ENCODE results near the gene ENTPD1. TPM values are rescaled to one million over a fixed set of nuclear protein-coding genes. Genes with fewer than 3 reads are reported as not detected.

The ENTPD1 gene
- polyA plus RNA-seq, 6 donors from 2014 or later, result 39.0 to 59.2 (median 48.9) TPM

DNA sequence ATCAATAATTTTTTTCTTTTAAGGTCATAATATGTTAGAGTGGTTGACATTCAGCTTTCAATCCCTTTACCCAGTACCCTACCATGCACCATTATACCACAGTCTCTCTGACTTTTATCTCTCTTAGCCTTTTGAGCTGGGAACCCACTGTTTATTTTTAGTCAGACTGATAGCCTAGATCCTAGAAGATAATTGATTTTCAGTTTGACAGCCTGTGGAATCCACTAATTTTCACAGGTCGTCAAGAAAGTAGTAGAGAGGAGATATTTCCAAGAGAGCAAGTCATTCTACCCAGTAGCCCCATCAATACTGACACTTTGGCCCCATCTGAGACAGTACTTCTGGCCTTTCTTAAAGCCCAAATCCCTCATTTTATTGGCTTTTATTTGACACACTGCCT is 84.7 kb downstream of the ENTPD1 start:
- Mint-ChIP-seq H3K4me1 (peaks cover 42 to 65% (median 60%) of the 10 kb centered on the region in 3 donors), H3K27ac (peak overlapping the region; percentile 51 to 99 (median 97)), H3K27me3 (no peaks in the 10 kb centered on the region), H3K4me3 (peak overlapping the region in 5 of 8 donors; percentile 16 to 71 (median 59)), H3K36me3 (peaks cover 0 to 9% of the 10 kb centered on the region in 2 donors), H3K9me3 (no peaks in the 10 kb centered on the region)
- DNase-seq (no peak), ATAC-seq (ENCODE audit: low read depth in 2 of 2) (no peak)

DNA sequence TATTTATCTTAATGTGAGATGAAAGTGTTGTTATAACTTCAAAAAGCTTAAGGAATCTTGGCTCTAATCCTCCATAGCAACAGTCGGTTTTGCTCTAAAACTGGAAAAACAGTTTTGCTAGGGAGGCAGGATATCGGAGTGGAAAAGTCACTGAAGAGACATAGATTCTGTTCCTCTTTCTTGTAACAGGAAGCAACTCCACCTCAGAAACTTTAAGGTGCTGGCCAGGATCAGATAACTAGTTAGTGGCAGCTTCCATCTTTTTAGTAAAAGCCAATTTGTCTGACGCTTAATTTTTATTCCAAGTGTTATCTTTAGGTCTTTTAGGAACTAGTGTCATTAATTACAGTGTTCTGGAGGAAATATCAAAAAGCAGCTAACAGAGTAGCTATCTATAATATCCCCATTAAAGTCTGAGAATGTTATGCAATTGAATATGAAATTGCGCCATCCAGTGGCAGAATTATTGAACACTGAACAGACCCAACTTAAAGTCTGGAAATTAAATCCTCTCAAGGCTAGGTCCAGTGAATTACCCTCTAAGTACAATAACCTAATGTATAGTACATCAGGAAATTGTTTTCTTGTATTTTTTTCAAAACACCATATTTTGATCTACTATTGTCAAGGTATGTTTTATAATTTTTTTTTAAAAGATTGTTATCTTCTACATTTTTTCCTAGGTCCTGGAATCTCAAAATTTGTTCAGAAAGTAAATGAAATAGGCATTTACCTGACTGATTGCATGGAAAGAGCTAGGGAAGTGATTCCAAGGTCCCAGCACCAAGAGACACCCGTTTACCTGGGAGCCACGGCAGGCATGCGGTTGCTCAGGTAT is 85.9 kb downstream of the ENTPD1 start:
- Mint-ChIP-seq H3K27ac (peak overlapping the region; percentile 89 to 99 (median 97)), H3K4me1 (peaks cover 37 to 54% (median 48%) of the 10 kb centered on the region in 3 donors), H3K9me3 (no peaks in the 10 kb centered on the region), H3K36me3 (peaks cover 0 to 9% of the 10 kb centered on the region in 2 donors), H3K27me3 (no peaks in the 10 kb centered on the region), H3K4me3 (peak overlapping the region; percentile 63 to 85 (median 75))
- DNase-seq, result peak; percentile 69
- peak; percentile 62 to 66 for ATAC-seq (ENCODE audit: low read depth in 2 of 2)

DNA sequence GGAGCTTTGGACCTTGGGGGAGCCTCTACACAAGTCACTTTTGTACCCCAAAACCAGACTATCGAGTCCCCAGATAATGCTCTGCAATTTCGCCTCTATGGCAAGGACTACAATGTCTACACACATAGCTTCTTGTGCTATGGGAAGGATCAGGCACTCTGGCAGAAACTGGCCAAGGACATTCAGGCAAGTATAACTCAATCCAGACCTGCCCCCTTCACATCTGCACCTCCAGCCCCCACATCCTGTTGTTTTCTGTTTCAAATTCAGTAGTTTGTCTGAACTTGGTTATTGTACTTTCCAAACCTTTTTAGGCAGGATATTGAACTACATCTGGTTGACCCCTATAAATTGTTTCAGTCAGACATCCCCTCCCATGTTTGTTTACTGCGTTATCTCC is 89.4 kb downstream of the ENTPD1 start:
- Mint-ChIP-seq H3K4me1 (peaks cover 10 to 20% (median 15%) of the 10 kb centered on the region in 3 donors), H3K27me3 (no peaks in the 10 kb centered on the region), H3K36me3 (peaks cover 17 to 23% of the 10 kb centered on the region in 2 donors), H3K27ac (peak overlapping the region in 2 of 6 donors; percentile 1 to 13), H3K9me3 (no peaks in the 10 kb centered on the region), H3K4me3 (no peak overlapping the region)
- ATAC-seq (ENCODE audit: low read depth in 2 of 2) (no peak), DNase-seq (no peak)

DNA sequence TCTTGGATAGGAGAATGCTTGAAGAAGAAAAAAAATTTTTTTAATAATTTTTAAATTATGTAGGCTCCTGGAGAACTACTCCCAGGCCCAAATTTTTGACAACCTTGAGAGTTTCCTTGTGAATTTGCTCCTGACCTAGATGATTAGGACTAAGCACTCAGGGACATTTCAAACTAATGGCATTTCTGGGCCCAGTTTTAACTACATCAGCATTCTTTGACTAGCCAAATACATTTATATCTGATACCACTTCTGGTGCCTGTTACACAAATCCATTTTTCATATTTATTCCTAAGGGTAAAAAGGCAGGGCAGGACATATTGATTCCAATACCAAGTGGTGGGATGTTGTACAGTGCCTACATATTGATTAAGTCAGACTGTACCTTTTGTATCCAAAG is 91.0 kb downstream of the ENTPD1 start:
- DNase-seq (no peak), ATAC-seq (ENCODE audit: low read depth in 2 of 2) (no peak)
- no peak overlapping the region for H3K27ac Mint-ChIP-seq
- peaks cover 23% of the 10 kb centered on the region in 2 donors for H3K36me3 Mint-ChIP-seq
- no peaks in the 10 kb centered on the region for H3K9me3 Mint-ChIP-seq
- H3K4me1 Mint-ChIP-seq, result peaks cover under 1 to 4% (median 4%) of the 10 kb centered on the region in 3 donors
- H3K27me3 Mint-ChIP-seq, result no peaks in the 10 kb centered on the region
- H3K4me3 Mint-ChIP-seq, result no peak overlapping the region

DNA sequence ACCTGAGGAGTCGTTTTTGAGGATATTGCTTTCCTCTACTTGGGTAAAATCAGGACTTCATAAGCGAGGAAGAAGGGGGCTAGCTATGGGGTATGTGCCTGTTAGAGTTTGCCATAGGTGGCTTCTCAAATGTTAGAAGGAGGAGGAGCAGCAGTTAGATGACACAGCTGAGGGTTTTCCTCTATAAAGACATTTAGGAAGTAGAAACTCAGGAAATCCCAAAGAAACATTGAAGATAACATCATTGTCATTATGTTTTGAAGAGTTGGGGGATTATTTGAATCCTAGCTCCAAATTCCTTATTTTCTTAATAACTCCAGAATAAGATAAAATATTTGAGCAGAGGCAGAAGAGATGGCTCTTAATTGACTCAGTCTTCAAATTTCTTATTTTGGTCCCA is 92.9 kb downstream of the ENTPD1 start:
- H3K4me3 Mint-ChIP-seq, result no peak overlapping the region

DNA sequence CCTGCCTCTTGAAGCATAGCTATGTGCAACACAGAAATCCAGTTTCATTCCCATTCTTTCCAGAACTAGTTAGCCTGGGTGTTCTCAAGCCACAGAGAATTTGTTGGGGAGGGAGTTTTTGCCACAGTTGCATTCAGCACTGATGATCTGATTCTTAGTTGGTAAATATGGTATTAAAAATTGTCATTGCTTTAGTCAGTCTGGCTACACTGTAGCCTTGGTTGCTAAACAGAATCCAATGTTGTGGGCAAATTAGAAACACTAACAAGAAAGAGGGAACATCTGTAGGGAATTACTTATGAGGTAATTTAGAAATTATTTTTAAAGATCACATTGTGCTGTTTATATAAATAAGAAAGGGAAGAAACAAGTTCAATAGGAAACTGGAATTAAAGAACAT is 94.8 kb downstream of the ENTPD1 start:
- Mint-ChIP-seq H3K9me3 (no peaks in the 10 kb centered on the region), H3K27ac (no peak overlapping the region), H3K36me3 (peaks cover 14 to 23% of the 10 kb centered on the region in 2 donors), H3K4me3 (no peak overlapping the region), H3K4me1 (peaks cover 0 to 4% (median 0%) of the 10 kb centered on the region in 3 donors), H3K27me3 (no peaks in the 10 kb centered on the region)
- ATAC-seq (ENCODE audit: low read depth in 2 of 2) (no peak), DNase-seq (no peak)

More for the DNA sequence above, 92.9 kb downstream of the ENTPD1 start:
- H3K9me3 Mint-ChIP-seq, result no peaks in the 10 kb centered on the region
- ATAC-seq (ENCODE audit: low read depth in 2 of 2) (no peak), DNase-seq (no peak)
- H3K4me1 Mint-ChIP-seq, result peaks cover 0 to 4% (median 0%) of the 10 kb centered on the region in 3 donors
- no peaks in the 10 kb centered on the region for H3K27me3 Mint-ChIP-seq
- peaks cover 15 to 23% of the 10 kb centered on the region in 2 donors for H3K36me3 Mint-ChIP-seq
- no peak overlapping the region for H3K27ac Mint-ChIP-seq

DNA sequence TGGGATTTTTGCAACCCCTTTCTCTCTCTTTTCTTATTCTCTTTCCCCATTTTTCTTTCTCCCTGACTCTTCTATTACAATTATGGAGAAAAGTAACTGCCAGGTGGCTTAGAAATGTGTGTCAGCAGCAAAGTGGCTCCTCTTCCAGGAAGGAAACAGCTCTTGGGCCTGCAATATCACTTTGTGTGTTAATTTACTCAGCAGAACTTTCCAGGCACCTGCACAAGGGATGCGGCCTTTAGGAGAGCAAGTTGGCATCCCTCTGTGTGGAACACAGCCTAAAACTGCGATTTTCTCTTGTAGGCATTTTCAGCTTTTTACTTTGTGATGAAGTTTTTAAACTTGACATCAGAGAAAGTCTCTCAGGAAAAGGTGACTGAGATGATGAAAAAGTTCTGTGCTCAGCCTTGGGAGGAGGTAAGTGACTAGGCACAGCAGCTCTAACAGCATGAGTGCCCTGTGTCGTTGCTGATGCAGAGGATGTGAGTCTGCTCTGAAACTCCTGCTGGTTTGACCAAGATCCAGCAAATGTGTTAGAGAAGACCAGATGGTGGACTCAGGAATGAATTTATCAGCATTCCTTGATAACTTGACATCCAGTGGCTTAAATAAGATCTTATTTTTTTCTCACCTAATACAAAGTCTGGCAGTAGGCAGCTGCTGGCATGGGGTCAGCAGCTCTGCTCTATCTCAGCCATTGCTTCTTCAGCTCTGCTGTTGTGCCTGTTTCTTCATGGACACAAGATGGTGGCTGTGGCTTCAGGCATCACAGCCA is 104.4 kb downstream of the ENTPD1 start:
- Mint-ChIP-seq H3K27me3 (no peaks in the 10 kb centered on the region), H3K9me3 (no peaks in the 10 kb centered on the region), H3K4me3 (no peak overlapping the region), H3K27ac (peak overlapping the region in 2 of 6 donors; percentile 29 to 87), H3K36me3 (peaks cover 6 to 11% of the 10 kb centered on the region in 2 donors), H3K4me1 (peaks cover 5 to 17% (median 16%) of the 10 kb centered on the region in 3 donors)
- no peak for ATAC-seq (ENCODE audit: low read depth in 2 of 2)
- DNase-seq, result no peak

DNA sequence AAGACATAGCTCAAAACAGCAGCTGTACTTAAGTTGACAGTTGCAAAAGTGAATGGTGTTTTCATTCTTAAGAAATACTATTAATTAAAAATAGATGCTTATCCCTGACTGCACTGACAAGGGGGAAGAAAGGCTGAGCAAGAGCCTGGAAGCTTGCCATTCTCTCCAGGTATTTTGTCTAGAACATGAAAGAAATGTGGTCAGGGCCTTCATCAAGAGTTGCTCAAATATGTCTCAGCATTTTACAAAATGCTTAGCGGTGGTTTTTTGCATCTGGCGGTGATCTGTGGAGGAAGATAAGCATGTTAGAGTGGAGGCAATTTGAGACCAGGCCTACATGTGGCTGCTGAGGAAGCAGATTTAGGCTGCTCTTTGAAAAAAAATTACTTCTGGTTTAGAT is 105.4 kb downstream of the ENTPD1 start:
- Mint-ChIP-seq H3K4me3 (no peak overlapping the region), H3K27ac (peak overlapping the region in 1 of 6 donors; percentile 71), H3K9me3 (no peaks in the 10 kb centered on the region), H3K4me1 (peaks cover 13 to 28% (median 24%) of the 10 kb centered on the region in 3 donors), H3K27me3 (no peaks in the 10 kb centered on the region), H3K36me3 (peaks cover 3 to 18% of the 10 kb centered on the region in 2 donors)
- DNase-seq (no peak), ATAC-seq (ENCODE audit: low read depth in 2 of 2) (no peak)

DNA sequence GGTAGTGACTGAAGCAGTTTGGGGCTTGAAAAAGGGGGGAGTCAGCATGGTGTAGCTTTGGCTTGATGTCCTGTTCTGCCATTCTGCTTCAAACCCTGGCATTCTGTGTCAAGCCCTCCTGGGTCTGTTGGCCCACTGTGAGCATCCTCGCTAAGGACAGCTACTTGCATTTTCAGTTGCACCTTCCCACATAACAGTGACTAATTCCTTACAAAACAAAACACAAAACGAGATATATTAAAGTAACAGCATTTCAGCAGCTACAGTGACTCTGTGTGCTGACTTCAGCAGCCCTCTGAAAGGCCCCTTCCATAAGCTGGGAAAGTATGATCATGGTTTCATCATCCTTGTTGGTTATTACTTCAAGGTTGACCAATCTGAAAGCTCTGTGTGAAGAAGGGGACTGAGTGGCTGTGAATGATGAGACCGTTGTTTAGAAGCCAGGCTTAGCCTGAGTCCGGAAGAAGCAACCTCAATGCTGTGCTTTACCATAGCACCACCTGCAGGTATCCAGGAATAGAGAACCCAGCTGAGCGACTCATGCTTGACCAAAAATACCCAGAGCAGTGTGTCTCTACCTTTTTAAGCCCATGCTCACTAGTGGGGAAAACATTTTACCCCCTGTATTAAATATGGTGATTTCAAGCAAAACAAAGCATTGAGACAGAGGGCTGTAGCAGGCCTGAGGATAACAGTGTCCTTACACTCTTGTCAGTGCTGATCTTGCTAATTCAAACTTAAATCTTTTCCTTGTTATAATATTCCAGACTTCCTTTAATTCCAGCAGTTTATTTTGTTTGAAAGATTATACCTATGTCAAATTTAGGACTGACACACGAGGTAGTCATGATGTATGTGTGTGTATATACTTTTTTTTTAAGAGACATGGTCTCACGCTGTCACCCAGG is 109.2 kb downstream of the ENTPD1 start:
- H3K27me3 Mint-ChIP-seq, result no peaks in the 10 kb centered on the region
- H3K27ac Mint-ChIP-seq, result peak overlapping the region; percentile 18 to 91 (median 84)
- peaks cover 15 to 18% of the 10 kb centered on the region in 2 donors for H3K36me3 Mint-ChIP-seq
- peak overlapping the region in 1 of 8 donors; percentile 56 for H3K4me3 Mint-ChIP-seq
- H3K4me1 Mint-ChIP-seq, result peaks cover 13 to 28% (median 19%) of the 10 kb centered on the region in 3 donors
- peak; percentile 99 for ATAC-seq (ENCODE audit: low read depth in 2 of 2)
- H3K9me3 Mint-ChIP-seq, result no peaks in the 10 kb centered on the region
- peak; percentile 62 for DNase-seq

DNA sequence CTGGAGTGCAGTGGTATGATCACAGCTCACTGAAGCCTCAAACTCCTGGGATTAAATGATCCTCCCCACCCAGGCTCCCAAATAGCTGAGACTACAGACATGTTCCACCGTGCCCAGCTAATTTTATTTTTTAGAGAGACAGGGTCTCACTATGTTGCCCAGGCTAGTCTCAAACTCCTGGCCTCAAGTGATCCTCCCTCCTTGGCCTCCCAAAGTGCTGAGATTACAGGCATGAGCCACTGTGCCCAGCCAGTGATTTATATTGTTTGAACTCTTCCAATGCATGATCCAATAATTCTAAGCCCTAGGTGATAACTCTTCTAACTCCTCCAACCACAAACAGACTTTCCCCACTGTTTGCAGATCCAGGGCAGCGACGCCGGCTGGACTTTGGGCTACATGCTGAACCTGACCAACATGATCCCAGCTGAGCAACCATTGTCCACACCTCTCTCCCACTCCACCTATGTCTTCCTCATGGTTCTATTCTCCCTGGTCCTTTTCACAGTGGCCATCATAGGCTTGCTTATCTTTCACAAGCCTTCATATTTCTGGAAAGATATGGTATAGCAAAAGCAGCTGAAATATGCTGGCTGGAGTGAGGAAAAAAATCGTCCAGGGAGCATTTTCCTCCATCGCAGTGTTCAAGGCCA is 110.0 kb downstream of the ENTPD1 start:
- DNase-seq, result no peak
- H3K4me1 Mint-ChIP-seq, result peaks cover 13 to 28% (median 19%) of the 10 kb centered on the region in 3 donors
- peak overlapping the region in 5 of 6 donors; percentile 10 to 83 (median 80) for H3K27ac Mint-ChIP-seq
- no peak for ATAC-seq (ENCODE audit: low read depth in 2 of 2)
- peak overlapping the region in 2 of 8 donors; percentile 18 to 21 for H3K4me3 Mint-ChIP-seq
- H3K9me3 Mint-ChIP-seq, result no peaks in the 10 kb centered on the region
- peaks cover 15% of the 10 kb centered on the region in 2 donors for H3K36me3 Mint-ChIP-seq
- H3K27me3 Mint-ChIP-seq, result no peaks in the 10 kb centered on the region

DNA sequence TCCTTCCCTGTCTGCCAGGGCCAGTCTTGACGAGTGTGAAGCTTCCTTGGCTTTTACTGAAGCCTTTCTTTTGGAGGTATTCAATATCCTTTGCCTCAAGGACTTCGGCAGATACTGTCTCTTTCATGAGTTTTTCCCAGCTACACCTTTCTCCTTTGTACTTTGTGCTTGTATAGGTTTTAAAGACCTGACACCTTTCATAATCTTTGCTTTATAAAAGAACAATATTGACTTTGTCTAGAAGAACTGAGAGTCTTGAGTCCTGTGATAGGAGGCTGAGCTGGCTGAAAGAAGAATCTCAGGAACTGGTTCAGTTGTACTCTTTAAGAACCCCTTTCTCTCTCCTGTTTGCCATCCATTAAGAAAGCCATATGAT is 110.5 kb downstream of the ENTPD1 start:
- ATAC-seq (ENCODE audit: low read depth in 2 of 2), result no peak
- H3K36me3 Mint-ChIP-seq, result peaks cover 9 to 15% of the 10 kb centered on the region in 2 donors
- H3K27ac Mint-ChIP-seq, result peak overlapping the region in 2 of 6 donors; percentile 80 to 83
- no peaks in the 10 kb centered on the region for H3K27me3 Mint-ChIP-seq
- H3K4me3 Mint-ChIP-seq, result no peak overlapping the region
- no peak for DNase-seq
- peaks cover 13 to 28% (median 19%) of the 10 kb centered on the region in 3 donors for H3K4me1 Mint-ChIP-seq
- H3K9me3 Mint-ChIP-seq, result no peaks in the 10 kb centered on the region

DNA sequence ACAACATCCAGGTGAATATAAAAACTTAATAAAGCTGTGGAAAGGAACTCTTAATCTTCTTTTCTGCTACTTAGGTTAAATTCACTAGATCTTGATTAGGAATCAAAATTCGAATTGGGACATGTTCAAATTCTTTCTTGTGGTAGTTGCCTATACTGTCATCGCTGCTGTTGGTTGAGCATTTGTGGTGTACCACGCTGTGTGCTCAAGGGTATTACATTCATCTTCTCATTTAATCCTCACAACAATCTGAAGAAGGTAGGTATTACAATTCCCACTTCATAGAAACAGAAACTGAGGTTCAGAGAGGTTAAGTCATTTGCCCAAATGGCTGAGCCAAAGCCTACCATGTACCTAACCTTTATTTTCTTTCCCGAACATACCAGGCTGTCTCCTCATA is 111.9 kb downstream of the ENTPD1 start:
- Mint-ChIP-seq H3K4me3 (no peak overlapping the region), H3K9me3 (no peaks in the 10 kb centered on the region), H3K27me3 (no peaks in the 10 kb centered on the region), H3K36me3 (peaks cover 17 to 23% of the 10 kb centered on the region in 2 donors), H3K27ac (peak overlapping the region in 1 of 6 donors; percentile 39), H3K4me1 (peaks cover 13 to 28% (median 19%) of the 10 kb centered on the region in 3 donors)
- ATAC-seq (ENCODE audit: low read depth in 2 of 2) (no peak), DNase-seq (no peak)
